Right forelimb (tissue), 1 donor: Measurements from ENCODE around the gene ULK4.
"Not testable (repeated sequence)": the region's sequence is repeated elsewhere in the genome, so short reads cannot be mapped to it uniquely, and the experiment has no call there.

Source experiments
- DNase-seq: peaks from one replicate; pipeline ENCODE4 v3.0.0-alpha.2; 2018

The ULK4 gene

DNA sequence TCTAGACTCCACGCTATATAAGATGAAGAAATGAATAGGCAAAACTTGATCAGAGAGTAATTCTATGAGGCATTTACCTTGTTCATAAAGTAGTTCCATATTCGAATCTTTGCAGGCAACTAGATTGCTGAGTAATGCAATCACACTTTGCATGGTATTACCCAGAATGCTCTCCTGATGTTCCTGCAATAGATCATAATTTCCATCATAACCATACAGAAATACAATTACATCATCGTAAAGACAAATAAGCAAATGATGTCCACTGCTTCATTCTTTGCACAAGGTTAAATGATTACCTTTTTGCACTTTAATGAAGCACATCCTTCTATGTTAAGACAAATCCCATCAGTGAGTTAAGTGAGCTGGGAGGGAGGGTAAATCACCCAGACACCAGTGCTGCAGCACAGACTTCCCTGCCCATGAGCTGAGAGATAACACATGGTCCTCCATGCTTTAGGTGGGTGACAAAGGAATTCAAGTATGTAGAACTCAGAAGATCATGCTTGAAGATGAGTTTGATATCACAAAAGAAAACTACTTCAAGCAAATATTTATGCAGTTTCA, 395.9 kb downstream of the ULK4 start:
- no peak for DNase-seq

DNA sequence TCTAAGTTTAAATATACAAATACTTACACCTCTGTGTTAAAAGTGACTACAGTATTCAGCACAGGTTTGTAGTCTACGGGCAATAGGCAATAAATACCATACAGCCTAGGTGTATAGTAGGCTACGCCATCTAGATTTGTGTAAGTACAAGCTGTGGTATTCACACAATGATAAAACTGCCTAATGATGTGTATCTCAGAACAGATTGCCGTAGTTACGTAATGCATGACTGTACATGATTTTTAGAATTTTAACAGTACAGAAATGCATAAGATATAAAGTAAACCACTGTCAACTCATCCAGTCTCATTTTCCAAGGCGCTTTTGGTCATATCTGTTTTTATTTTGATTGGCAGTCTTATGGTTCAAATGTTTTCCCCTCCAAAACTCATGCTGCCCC, 396.9 kb downstream of the ULK4 start:
- no peak for DNase-seq

DNA sequence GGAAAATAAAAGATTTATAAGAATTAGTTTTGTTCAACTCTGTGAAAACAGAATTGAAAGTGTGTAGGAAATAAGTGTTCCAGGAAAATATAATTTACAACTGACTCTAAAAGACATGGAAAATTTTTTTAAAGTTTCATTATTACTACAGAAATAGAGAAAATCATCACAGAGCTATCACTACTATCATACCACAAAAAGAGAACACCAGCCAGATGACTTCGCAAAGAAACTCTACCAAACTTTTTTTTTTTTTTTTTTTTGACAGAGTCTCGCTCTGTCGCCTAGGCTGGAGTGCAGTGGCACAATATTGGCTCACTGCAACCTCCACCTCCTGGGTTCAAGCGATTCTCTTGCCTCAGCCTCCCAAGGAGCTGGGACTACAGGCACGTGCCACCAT, 405.7 kb downstream of the ULK4 start:
- DNase-seq, result not testable (repeated sequence)

DNA sequence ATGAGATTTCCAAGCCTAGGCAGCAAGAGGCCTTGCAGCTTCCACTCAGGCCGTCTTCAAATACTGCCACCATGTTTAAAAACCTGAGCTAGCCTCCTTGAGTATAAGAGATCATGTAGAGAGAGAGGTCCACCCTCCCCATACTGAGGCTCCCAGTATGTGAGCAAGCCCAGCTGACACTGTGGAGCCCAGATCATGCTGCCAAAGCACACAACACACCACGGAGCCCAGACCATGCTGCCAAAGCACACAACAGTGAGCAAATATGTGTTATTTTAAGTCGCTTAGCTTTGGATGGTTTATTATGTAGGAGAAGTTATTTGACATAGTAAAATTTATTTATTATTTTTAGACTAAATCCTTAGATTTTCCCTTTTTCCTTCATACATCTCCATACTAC, 428.9 kb downstream of the ULK4 start:
- no peak for DNase-seq

DNA sequence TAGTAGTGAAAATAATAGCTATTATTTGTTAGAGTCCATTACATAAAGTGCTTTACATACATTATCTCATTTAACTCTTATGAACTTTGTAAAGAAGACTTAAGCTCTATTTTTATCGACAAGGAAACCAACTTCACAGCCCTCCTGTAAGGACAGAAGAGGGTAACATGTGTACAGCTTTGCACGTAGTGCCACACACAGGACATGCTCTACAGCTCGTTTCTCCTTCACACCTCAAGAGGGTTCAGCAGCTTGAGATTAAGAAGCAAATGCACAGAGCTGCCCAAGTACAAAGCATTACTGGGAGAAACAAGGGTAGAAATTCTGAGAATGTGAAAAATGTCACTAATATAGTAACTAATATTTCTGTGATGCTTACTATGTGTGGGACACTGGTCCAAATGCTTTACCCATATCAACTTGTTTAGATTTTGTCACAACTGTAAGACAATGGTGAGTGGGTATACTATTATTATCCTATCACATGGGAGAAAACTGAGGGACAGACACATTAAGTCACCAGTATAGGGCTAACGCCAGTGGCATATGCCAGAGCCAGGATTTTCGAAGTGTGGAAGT, 434.8 kb downstream of the ULK4 start:
- DNase-seq, result no peak

DNA sequence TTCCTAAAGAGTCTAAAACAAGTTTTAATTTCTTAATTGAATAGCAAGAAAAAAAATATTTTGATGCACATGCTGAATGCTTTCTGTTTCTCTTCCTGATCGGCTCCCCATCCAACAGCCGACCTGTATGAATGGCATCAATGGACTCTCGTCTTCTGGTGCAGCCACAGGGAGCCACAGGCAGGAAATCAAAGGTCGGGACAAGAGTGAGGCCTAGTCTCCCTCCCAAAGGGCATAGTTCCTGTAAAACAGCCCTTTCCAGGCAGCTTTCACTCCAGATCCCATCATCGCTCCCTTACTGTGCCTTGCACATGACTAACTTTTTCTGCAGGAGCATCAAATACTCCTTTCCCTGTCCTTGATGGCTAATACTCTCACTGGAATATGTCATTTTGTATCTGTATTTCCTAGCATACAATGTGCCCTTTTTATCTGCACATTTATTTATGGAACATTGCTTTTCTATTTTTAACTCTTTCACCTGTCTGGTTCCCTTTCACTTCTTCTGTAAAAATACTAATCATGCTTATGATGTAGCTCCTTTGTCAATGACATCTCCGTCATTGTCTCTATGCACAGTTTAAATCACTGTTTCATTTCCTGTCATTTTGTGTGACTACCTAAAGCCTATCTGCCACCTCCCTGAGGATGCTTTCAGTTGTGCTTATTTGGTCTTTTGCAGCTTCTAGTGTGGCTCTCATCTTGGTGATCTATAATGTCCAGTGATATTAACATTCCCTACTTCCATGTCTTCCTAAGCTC, 436.4 kb downstream of the ULK4 start:
- no peak for DNase-seq

DNA sequence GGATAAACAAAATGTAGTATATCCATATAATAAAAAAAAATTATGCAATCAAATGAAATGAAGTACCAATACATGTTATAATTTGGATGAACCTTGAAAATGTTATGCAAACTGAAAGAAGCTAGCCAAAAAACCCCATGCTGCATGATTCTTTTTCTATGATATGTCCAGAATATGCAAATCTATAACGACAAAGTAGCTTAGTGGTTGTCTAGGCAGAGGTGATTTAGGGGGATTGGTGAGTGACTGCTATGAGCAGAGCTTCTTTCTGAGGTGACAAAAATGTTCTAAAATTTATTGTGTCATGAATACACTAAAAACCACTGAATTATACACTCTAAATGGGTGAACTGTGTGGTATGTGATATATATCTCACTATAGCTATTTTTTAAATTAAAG, 438.0 kb downstream of the ULK4 start:
- no peak for DNase-seq

DNA sequence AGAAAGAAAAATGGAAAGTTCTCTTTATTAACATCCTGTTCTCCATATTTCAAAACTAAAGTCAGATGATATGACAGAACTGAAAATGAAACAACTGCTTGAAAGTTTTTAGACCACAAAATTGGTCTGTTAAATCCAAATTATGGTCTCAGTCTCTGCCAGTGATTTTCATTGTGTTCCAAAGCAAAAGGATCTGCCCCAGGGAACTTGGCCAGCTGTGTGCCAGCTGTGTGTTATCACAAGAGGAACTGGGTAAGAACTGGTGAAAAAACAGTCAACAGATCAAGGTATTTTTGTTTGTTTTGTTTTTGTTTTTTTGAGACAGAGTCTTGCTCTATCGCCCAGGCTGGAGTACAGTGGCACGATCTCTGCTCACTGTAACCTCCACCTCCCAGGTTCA, 439.3 kb downstream of the ULK4 start:
- DNase-seq, result no peak

DNA sequence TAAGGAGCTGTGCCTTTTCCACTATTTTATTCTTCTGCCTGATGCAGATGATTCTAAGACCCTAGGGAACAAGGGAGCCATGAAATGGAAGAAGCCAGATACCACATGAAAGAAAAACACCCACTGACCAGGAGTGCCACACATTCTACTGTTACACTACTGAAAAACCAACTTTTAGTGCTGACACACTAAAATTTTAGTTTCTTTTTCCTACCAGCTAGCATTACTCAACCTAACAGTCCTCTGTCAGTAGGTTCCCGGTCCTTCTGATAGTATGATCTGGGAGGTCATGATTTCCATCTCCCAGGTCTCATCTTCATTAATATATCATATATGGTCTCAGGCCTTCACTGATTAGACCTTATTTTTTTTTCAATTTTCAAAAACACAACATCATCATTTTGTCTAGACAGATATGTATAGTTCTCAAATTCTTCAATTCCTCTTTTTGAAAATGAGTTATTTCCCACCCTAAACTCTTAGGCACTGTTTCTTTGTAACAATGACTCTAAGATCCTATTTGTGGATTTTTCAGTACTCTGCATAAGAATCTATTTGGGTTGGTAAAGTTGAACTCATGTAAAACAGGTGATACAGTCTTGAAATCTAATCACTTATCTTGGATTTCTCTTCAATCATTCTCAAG, 440.8 kb downstream of the ULK4 start:
- DNase-seq, result no peak

DNA sequence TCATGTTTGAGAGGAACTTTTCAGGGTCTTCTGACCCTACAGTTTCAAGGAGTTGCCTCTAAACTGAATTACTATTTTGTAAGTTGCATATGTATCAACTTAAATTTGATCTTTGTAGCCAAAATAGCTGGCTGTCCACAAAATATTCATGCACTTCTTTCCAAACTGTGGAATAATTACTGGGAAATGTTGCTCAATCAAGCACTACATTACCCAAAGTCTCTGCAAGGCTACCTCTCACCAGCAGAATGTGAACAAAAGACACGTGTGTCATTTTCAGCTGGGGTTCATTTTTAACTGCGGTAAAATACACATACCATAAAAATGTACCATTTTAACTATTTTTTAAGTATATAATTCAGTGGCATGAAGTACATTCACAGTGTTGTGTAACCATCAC, 442.2 kb downstream of the ULK4 start:
- no peak for DNase-seq

DNA sequence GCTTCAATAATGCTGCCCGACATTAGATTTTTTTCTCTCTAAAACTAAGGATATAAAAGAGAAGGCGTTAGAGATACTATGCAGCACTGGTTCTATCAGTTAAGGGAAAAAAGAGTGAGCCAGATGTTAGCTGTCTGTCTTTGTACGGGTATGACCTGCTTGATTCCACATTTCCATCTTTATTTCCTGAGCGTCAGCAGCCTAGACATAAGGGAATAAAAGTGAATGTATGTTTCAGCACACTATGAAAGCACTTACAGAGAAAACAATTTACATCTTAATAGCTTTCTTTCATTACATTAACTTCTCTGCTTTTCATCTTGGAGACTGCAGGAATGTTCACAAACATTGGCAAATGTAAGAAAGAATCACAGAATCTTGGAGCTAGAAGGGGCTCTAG, 443.3 kb downstream of the ULK4 start:
- no peak for DNase-seq

DNA sequence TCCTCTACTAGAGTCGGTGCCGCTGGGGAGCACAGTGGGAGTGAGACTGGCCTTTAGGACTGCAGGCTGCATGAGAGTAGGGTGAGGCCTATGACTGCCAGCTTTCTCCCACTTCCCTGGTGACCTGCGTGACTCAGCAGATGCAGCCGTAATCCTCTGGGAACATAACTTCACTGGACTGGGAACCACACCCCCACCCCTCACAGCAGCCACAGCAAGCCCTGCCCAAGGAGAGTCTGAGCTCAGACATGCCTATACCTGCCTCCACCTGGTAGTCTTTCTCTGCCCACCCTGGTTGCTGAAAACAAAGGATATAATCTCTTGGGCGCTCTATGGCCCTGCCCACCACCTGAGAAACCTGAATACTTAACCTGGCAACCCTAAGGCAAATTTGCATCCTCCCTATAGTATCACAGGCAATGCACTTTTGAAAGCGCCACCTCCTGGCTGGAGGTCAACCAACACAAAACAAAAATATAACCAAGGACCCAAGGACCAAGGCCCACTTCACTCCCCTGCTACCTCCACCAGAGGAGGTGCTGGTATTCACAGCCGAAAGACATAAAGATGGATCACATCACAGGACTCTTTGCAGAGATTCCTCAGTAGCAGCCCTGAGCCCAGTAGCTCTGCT, 453.7 kb downstream of the ULK4 start:
- no peak for DNase-seq

DNA sequence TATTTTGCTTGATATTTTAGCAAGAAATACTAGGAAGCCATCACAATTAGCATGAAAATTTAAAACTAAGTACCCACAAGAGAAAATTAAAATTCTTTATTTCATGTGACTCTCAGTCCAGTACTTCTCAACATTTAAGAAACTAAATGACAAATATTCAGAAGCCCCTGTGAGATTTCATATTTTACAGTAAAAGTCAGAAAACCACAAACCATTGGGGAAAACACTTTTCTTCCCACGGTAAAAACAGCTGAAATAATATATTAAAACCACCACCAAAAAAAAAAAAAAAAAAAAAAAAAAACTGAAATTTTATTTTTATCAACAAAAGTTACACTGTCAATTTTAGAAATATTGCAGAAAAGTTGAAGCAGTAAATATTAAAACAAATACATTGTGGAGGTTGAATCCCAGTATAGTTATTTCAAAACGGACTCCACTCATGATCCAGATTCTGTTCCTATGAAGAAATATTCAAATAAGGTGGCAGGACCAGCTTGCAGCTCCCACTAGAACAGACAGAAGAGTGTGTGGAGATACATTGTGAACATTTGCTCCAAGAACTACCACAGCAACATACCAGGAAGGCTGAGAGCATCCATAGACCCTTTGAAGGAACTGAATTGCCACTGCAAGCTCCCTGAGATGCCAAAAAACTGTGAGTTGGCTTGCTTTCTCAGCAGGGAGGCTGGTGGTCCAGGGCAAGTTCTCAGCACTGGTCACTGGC, 454.4 kb downstream of the ULK4 start:
- DNase-seq, result no peak

DNA sequence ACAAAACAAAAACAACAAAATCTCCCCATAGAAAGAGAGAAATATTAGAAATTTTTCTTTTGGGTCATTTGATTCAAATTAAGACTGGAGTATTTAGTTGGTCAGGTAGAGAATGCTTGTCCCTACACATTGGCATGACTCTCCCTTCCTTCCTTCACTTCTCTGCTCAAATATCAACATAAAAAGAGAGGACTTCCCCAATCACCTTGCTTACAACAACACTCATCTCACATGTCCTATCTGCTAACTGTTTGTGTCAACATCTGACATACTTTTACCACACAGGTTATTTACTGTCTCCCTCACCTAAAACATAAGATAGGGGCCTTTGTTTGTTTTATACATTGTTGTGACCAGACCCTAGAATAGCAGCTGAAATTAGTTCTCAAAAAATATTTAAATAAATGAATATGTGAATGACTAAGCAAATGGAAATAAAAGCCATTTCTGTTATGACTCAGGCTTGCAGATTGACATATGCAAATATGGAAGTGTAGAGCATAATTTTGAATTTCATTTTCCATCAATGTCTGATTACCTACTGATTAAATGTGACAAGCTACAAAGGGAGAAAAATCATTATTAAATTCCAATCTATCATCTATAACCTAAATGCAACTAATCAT, 457.8 kb downstream of the ULK4 start:
- no peak for DNase-seq

DNA sequence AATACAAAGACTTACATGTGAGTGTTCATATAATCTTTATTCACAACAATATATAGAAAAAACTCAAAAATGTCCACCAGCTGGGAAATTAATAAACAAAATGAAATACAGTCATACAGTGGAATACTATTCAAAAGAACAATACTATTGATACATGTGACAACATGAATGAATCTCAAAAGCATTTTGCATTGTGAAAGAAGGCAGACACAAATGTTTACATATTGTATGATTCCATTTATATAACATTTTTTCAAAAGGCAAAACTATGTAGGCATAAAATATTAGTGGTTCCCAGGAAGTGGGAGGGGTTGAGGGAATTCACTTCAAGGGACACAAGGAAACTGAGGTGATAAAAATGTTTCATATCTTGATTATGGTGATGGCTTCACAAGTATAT, 459.4 kb downstream of the ULK4 start:
- no peak for DNase-seq

DNA sequence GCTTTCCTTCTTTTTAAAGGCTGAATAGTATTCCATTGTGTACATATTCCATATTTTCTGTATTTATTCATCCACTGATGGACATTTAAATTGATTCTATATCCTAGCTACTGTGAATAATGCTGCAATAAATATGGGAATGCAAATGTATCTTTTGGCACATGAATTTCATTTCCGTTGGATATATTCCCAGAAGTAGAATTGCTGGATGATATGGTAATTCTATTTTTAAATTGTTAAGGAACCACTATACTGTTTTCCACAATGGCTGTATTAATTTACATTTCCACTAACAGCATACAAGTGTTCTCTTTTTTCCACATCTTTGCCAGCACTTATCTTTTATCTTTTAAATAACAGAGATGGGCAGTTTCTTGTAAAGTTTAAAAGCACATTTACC, 459.9 kb downstream of the ULK4 start:
- DNase-seq, result no peak

DNA sequence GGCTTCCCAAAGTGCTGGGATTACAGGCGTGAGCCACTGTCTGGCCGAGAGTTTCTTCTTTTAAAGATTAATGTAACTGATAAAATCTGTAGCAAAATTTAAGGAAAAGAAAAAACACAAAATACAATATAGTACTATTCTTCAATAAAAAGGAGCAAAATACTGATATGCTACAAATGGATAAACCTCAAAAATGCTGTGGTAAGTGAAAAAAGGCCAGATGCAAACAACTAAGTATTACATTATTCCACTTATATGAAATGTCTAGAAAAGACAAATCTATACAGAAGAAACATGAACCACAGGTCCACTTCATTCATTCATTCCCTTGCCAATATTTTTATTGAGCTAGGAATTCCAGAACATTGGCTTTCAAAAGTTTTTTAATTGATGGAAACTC, 463.1 kb downstream of the ULK4 start:
- DNase-seq, result no peak

DNA sequence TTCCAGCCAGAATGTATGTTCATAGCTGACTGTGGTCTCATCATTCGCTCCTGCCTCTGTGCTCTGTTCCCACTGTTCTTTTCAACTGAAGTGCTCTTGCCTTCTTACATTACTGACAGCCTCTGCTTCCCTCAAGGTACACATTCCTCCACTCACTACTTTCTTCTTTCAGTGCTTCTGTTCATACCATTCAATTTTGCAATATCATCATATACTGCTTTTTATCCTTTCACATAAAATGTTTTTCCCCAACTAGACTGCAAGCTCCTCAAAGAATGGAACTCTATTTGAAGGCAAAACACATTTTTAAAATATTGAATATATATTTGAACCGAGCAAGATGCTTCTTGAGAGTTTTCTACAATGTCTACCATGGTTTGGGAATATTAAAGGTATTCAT, 471.5 kb downstream of the ULK4 start:
- no peak for DNase-seq

DNA sequence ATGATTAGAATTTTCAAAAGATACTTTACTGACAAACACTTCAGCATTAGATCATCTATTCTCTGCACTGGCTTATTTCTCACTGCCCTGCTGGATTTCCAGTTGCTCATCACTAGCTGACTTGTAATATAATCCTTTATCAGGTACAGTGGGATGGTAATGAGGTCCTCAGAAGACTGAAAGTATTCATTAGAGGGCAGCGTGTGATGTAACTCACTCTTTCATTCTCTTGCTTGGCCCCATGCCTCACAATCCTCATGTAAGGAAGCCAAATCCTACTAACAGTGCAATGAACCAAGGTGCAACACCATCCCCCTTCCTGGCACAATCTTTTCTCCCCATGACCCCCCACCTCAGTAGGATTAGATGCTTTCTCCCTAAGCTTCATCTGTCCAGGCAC, 472.7 kb downstream of the ULK4 start:
- DNase-seq, result no peak

DNA sequence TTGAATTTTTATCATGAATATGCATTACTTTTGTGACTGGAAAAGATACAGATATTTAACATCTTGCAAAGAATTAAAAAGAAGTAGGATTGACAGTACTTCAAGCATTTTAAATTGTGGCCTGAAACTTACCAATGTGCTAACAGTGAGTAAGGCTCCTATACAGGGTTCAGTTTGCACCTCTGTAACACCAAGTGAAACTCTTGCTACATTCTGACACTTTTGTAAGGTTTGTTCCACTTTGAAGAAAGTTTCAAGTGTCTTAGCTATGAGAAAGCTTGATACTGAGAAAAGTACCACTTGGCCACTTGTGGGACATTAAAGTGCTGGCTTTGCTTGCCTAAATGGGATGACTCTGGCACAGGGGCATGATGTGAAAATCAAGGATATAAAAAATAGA, 473.4 kb downstream of the ULK4 start:
- DNase-seq, result no peak

DNA sequence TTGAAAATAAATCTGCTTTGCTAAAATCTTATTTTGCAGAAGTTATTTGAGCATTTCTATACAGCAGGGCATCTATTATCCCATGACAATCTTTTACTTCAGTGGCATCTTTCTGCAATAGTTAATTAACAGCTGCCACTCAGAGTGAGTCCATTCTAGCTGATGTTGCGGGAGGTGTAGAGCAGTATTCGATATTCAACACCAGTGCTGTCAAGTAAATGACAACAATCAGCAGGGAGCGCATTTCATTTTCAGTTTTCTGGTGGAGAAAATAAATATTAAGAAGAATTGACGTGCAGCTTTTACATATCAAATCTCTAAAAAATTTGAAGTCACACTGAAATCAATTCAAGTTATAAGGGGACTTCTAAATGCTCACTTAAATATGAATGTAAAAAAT, 476.4 kb downstream of the ULK4 start:
- no peak for DNase-seq

DNA sequence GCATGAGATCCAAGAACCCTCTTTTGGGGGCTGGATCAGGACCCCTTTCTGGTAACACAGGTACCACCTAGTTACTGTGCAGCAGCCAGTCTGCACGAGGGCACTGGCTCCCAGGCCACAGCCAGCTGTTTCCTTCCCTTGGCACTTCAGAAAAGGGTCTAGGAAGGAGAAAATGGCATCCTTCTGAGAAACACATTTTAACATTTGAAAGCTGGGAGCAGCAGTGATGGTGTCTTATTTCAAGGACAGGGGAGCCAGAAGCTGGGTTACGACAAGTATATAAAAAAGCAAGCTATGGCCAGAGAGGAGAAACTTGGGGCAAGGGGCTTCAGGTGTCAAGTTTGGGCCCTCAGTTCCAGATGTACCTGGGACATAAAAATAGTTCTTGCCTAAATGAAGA, 479.8 kb downstream of the ULK4 start:
- DNase-seq, result no peak

DNA sequence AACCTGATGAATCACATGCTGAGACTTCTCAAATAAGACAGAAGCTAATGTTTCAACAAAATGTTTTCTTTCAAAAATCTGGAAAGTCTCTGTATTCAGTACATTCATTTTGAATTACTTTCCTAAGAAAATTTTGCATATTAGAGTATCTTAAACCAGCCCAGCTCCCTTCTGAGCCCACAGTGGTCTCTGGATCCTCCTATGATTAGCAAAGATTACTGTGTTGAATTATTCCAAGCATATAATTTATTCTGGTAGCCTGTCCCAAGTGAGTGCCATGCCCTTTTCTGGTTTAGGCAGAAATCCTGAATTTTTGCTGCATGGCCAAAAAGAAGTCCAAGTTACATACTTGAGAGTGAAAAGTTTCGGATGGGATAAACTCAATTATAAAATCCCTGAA, 483.6 kb downstream of the ULK4 start:
- DNase-seq, result no peak
